SK-N-SH (cell line): ENCODE measurements around the gene CDK18. TPM values are rescaled to one million over a fixed set of nuclear protein-coding genes. Genes with fewer than 3 reads are reported as not detected.

ENCODE experiments used
- CTCF ChIA-PET: fragments of 300-600, 350-600 bp; formaldehyde crosslinking; extraction: SDS; loops from one replicate; lab custom pipeline; 2021; lab: Yijun Ruan, JAX
- POLR2A ChIA-PET: fragments of 350-600 bp; sonication (Branson Sonifier 250); formaldehyde crosslinking; extraction: SDS; loops from one replicate; lab custom pipeline; 2020; ENCODE audit warnings: antibody characterized with exemption, inconsistent platforms; lab: Yijun Ruan, JAX
- DNase-seq: peaks from one replicate; pipeline ENCODE4 v3.0.0; 2012
- H2AFZ ChIP-seq: fragments of 200-600 bp; sonication (generic); 2 replicates; pipeline ENCODE4 v1.8.1; 2016; ENCODE audit warnings: antibody characterized with exemption, mild to moderate bottlenecking, low read depth
- H3F3A ChIP-seq: fragments of 200-600 bp; sonication (generic); replicated peaks from 2 replicates; pipeline ENCODE3; 2016; ENCODE audit warnings: antibody characterized with exemption, mild to moderate bottlenecking; ENCODE audit not compliant: insufficient read depth
- H3K27ac ChIP-seq, 2 experiments: fragments of 200-500 bp in 1 of 2; fragments of 200-600 bp in 1 of 2; sonication (Bioruptor generic) in 1 of 2; sonication (generic), shearing (Covaris generic) in 1 of 2; 2 replicates each; pipeline versions ENCODE4 v1.5.1 to v1.6.1; 2014 to 2016; ENCODE audit warnings: low read depth in 2 of 2, inconsistent platforms in 1 of 2, low read length in 1 of 2, mild to moderate bottlenecking in 1 of 2, mixed read lengths in 1 of 2
- H3K27me3 ChIP-seq: fragments of 200-600 bp; sonication (generic), shearing (Covaris generic); 2 replicates; pipeline ENCODE4 v1.6.1; 2016; ENCODE audit warnings: mixed run types; ENCODE audit not compliant: insufficient read depth
- H3K36me3 ChIP-seq, 2 experiments: fragments of 200-500 bp in 1 of 2; fragments of 200-600 bp in 1 of 2; sonication (Bioruptor generic) in 1 of 2; sonication (generic) in 1 of 2; replicated peaks in 1 of 2; 2 replicates each; pipeline versions ENCODE3 to v1.5.1; 2014 to 2016; ENCODE audit warnings: low read length in 1 of 2, mild to moderate bottlenecking in 1 of 2; ENCODE audit not compliant: insufficient read depth in 2 of 2, control insufficient read depth in 1 of 2
- H3K4me1 ChIP-seq, 2 experiments: fragments of 200-500 bp in 1 of 2; fragments of 200-600 bp in 1 of 2; sonication (Bioruptor generic) in 1 of 2; sonication (generic), shearing (Covaris generic) in 1 of 2; 2 replicates each; pipeline versions ENCODE4 v1.5.1 to v1.6.1; 2014 to 2016; ENCODE audit warnings: low read depth in 1 of 2, low read length in 1 of 2, mixed run types in 1 of 2; ENCODE audit not compliant: insufficient read depth in 2 of 2, control insufficient read depth in 1 of 2
- H3K4me2 ChIP-seq: fragments of 200-600 bp; sonication (generic), shearing (Covaris generic); 2 replicates; pipeline ENCODE4 v1.6.1; 2017; ENCODE audit warnings: mixed run types
- H3K4me3 ChIP-seq, 2 experiments: fragments of 200-500 bp in 1 of 2; fragments of 200-600 bp in 1 of 2; sonication (Bioruptor generic) in 1 of 2; sonication (generic), shearing (Covaris generic) in 1 of 2; 2 replicates each; pipeline versions ENCODE4 v1.5.1 to v1.8.1; 2014 to 2016; ENCODE audit warnings: low read depth in 2 of 2, inconsistent platforms in 1 of 2, low read length in 1 of 2, mild to moderate bottlenecking in 1 of 2, mixed read lengths in 1 of 2, moderate library complexity in 1 of 2
- H3K79me2 ChIP-seq: fragments of 200-600 bp; sonication (generic); 2 replicates; pipeline ENCODE4 v1.8.1; 2017; ENCODE audit warnings: mild to moderate bottlenecking; ENCODE audit not compliant: insufficient read depth
- H3K9ac ChIP-seq: fragments of 200-600 bp; sonication (generic); 2 replicates; pipeline ENCODE4 v1.6.1; 2017; ENCODE audit warnings: mixed run types
- H3K9me2 ChIP-seq: fragments of 200-600 bp; sonication (generic); 2 replicates; pipeline ENCODE4 v1.6.1; 2017; ENCODE audit warnings: mixed run types
- H3K9me3 ChIP-seq: fragments of 200-600 bp; sonication (generic); 2 replicates; pipeline ENCODE4 v1.6.1; 2017; ENCODE audit warnings: mixed run types, mild to moderate bottlenecking, moderate library complexity
- H4K20me1 ChIP-seq: fragments of 200-600 bp; sonication (generic); 2 replicates; pipeline ENCODE4 v1.6.1; 2017; ENCODE audit warnings: mild to moderate bottlenecking, mixed run types; ENCODE audit not compliant: insufficient read depth
- CTCF ChIP-seq: fragments of 200-600 bp; sonication (generic); IDR thresholded peaks from 2 replicates; pipeline ENCODE4 v1.6.1; 2017; ENCODE audit warnings: antibody characterized with exemption, mild to moderate bottlenecking, moderate library complexity
- ELF1 ChIP-seq: IDR thresholded peaks from 2 replicates; pipeline ENCODE4 v1.4.0; 2012
- EZH2phosphoT487 ChIP-seq: fragments of 200-600 bp; sonication (generic); IDR thresholded peaks from 2 replicates; pipeline ENCODE4 v1.6.1; 2017; ENCODE audit warnings: low read depth, mixed run types, mild to moderate bottlenecking, antibody characterized with exemption, moderate library complexity, borderline replicate concordance
- FOXJ3 ChIP-seq: sonication (generic); formaldehyde crosslinking; IDR thresholded peaks from 2 replicates; pipeline ENCODE4 v1.5.1; 2020; ENCODE audit warnings: mild to moderate bottlenecking, missing genetic modification reagents
- GABPA ChIP-seq: IDR thresholded peaks from 2 replicates; pipeline ENCODE4 v1.4.0; 2012; ENCODE audit warnings: low read depth, mild to moderate bottlenecking
- IRF3 ChIP-seq: fragments of 150-350 bp; IDR thresholded peaks from 2 replicates; pipeline ENCODE4 v1.6.1; 2016; ENCODE audit warnings: mild to moderate bottlenecking, low read depth, low read length
- JUND ChIP-seq: IDR thresholded peaks from 2 replicates; pipeline ENCODE4 v1.4.0; 2012
- MEF2A ChIP-seq: IDR thresholded peaks from 2 replicates; pipeline ENCODE4 v1.4.0; 2012; ENCODE audit warnings: low read depth, borderline replicate concordance
- NFIC ChIP-seq: IDR thresholded peaks from 2 replicates; pipeline ENCODE4 v1.4.0; 2012; ENCODE audit warnings: borderline replicate concordance
- REST ChIP-seq: IDR thresholded peaks from 2 replicates; pipeline ENCODE4 v1.6.1; 2012; ENCODE audit warnings: mild to moderate bottlenecking, low read depth, low read length, moderate library complexity
- RXRA ChIP-seq: IDR thresholded peaks from 2 replicates; pipeline ENCODE4 v1.4.0; 2012; ENCODE audit warnings: low read depth, mild to moderate bottlenecking, borderline replicate concordance
- SMC3 ChIP-seq: IDR thresholded peaks from 2 replicates; pipeline ENCODE4 v1.6.1; 2012; ENCODE audit warnings: low read depth, low read length, improper control_type of control experiment
- USF1 ChIP-seq: IDR thresholded peaks from 2 replicates; pipeline ENCODE4 v1.4.0; 2012; ENCODE audit warnings: low read depth, borderline replicate concordance
- USF2 ChIP-seq: fragments of 150-350 bp; IDR thresholded peaks from 2 replicates; pipeline ENCODE4 v1.6.1; 2017; ENCODE audit warnings: antibody characterized with exemption, low read length, low read depth, borderline replicate concordance
- YY1 ChIP-seq: IDR thresholded peaks from 2 replicates; pipeline ENCODE4 v1.4.0; 2012; ENCODE audit warnings: low read depth, mild to moderate bottlenecking
- WGBS: methylation state at CpG from one replicate; pipeline ENCODE4 v1.1.6; 2017; ENCODE audit warnings: low lambda C conversion rate; 5-methylcytosine and 5-hydroxymethylcytosine counted together
- polyA plus RNA-seq, 3 experiments: library from polyadenylated mRNA; depleted of rRNA; stranded (reverse); fragments of >200 nt; gene quantifications; 2 replicates each; pipeline ENCODE4 v1.2.3, GENCODE V29; 2012

CDK18 gene
- polyA plus RNA-seq, 1 of the 3 experiments (the other 2 are of a cell fraction) = 2.5 TPM

- TF ChIP-seq USF1 (no peak), USF2 (no peak), SMC3 (no peak), FOXJ3 (CRISPR knock-in tag) (no peak), YY1 (no peak)
Measured at GRCh38 chr1:205527931-205528330, 23.5 kb downstream of the CDK18 start (continued).

- DNase-seq = no peak
- H3F3A ChIP-seq = no peaks in the 10 kb centered on the region
- H3K9me2 ChIP-seq = no peaks in the 10 kb centered on the region
- H3K9ac ChIP-seq = no peak overlapping the region
- WGBS = 36% methylated on average over 5 of the region's 9 CpGs
- no peaks in the 10 kb centered on the region for H3K36me3 ChIP-seq
- no peaks in the 10 kb centered on the region for H4K20me1 ChIP-seq
- no peaks in the 10 kb centered on the region for H3K27me3 ChIP-seq
- ChIA-PET POLR2A (interaction anchor here (0.7 to 1.3 kb wide), 3 partner anchors 15 to 129 kb away, joined by 3 to 11 read pairs (median 4); partner anchors contain the start of gene ELK4), CTCF (interaction anchor here (0.6 to 24.3 kb wide), 38 partner anchors 9 to 552 kb away, joined by 3 to 1333 read pairs (median 5); partner anchors contain the start of genes CDK18 and ELK4)
- H3K4me1 ChIP-seq = peaks cover 0 to 14% of the 10 kb centered on the region in 2 experiments; a peak in 1 of 4 replicates
- H3K9me3 ChIP-seq = no peaks in the 10 kb centered on the region
- no peaks in the 10 kb centered on the region for H3K79me2 ChIP-seq
- H2AFZ ChIP-seq = no peak overlapping the region
- H3K4me2 ChIP-seq = peak overlapping the region; percentile 74
- H3K27ac ChIP-seq = no peak overlapping the region
- no peak for TF ChIP-seq MEF2A
- no peak for TF ChIP-seq RXRA
- no peak for TF ChIP-seq GABPA
- no peak for TF ChIP-seq IRF3
- TF ChIP-seq NFIC = no peak
- TF ChIP-seq CTCF = no peak
- no peak for TF ChIP-seq REST
- TF ChIP-seq YY1 = no peak
- no peak for TF ChIP-seq EZH2phosphoT487
- TF ChIP-seq ELF1 = no peak
- no peak for TF ChIP-seq JUND
- H3K4me3 ChIP-seq = peak overlapping the region; percentile 40 to 59; a peak in 2 of 4 replicates
Measured at GRCh38 chr1:205528446-205528886, 24.0 kb downstream of the CDK18 start.
